ENCODE data around the gene TTC29. TPM values are rescaled to one million over a fixed set of nuclear protein-coding genes. Genes with fewer than 3 reads are reported as not detected.

Gene TTC29
- total and polyA plus RNA-seq, 9 of the 15 experiments (the other 6 are each of a cell fraction or from before 2014, with no cell fraction given): 0.04 TPM; not detected in 8

DNA sequence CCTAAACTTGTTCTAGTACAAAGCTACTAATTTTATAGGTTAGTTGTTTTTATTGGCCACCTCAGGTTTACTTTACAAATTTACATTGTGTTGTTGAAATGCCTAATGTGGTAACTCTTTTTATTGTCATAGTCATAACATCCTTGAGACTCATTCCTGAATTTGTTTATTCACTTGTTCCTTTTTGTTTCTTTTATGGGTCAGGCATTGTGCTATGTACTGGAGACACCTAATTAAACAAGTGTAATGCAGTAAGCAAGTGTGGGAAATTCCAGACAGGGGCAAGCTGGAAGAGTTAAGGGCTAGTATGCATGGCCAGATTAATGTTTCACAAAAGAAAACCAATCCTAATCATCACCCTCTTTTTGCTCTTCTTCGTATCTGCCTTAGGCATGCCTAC, 30.5 kb upstream of the TTC29 start (continued):
- TF ChIP-seq CHD1 (IDR thresholded peaks at IDR 0.05; ENCODE audit: low read length) (no peak), MAFG (tag; conservative IDR thresholded peaks at IDR 0.05) (no peak), PTRF (tag; IDR thresholded peaks at IDR 0.05) (no peak), HMG20B (CRISPR knock-in tag; IDR thresholded peaks at IDR 0.05) (no peak)
- TF ChIP-seq, protein P1, sequence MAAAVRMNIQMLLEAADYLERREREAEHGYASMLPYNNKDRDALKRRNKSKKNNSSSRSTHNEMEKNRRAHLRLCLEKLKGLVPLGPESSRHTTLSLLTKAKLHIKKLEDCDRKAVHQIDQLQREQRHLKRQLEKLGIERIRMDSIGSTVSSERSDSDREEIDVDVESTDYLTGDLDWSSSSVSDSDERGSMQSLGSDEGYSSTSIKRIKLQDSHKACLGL (CRISPR knock-in tag; IDR thresholded peaks at IDR 0.05; ENCODE audit: borderline replicate concordance, poor library complexity, severe bottlenecking): no peak
- TF ChIP-seq, protein P2, sequence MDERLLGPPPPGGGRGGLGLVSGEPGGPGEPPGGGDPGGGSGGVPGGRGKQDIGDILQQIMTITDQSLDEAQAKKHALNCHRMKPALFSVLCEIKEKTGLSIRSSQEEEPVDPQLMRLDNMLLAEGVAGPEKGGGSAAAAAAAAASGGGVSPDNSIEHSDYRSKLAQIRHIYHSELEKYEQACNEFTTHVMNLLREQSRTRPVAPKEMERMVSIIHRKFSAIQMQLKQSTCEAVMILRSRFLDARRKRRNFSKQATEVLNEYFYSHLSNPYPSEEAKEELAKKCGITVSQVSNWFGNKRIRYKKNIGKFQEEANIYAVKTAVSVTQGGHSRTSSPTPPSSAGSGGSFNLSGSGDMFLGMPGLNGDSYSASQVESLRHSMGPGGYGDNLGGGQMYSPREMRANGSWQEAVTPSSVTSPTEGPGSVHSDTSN (CRISPR knock-in tag; IDR thresholded peaks at IDR 0.05; ENCODE audit: low read depth): no peak
- TF ChIP-seq, protein P2 (tag; conservative IDR thresholded peaks at IDR 0.05; ENCODE audit: low read depth): no peak

DNA sequence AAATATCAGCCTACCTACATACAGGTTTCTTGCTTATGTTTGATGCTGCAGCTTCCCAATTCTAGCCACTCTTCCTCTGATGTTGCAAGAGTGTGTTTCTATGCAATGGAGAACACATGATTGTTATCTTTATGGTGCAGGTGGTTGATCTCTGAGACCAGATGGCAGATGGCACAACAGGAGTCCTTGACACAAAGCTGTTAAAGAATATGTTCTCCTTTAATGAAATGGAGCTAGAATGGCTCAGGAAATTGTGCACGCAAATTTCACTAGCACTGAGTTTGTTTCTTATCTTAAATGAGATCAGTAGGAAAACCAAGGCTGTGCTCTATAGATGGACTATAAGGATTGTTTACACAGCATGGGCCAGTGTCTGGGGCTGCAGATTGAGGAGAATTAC, 29.9 kb upstream of the TTC29 start:
- POLR2A ChIA-PET: no interaction called here
- no peaks in the 10 kb centered on the region for H3K9me1 ChIP-seq (ENCODE audit: control insufficient read depth, insufficient read depth, low read length)
- no peak overlapping the region for H3K27ac ChIP-seq (ENCODE audit: extremely low read depth, low read depth, low read length)
- in situ Hi-C loops (cut with MboI): no loop called here
- no peak overlapping the region for H3K9ac ChIP-seq (ENCODE audit: insufficient read depth in 1 of 2, low read depth in 2 of 2, low read length in 2 of 2)
- H2AFZ ChIP-seq (ENCODE audit: low read depth, low read length): no peak overlapping the region
- ATAC-seq (no peak), DNase-seq (ENCODE audit: extremely low read depth in 1 of 4, low spot score in 3 of 4) (peak in 1 of 4 experiments; percentile 1), FAIRE-seq (no peak)
- intact Hi-C loops (cut with micrococcal nuclease): no loop called here
- no TSS peak for BruUV-seq (replicated peaks)
- no peaks in the 10 kb centered on the region for H3K79me2 ChIP-seq (ENCODE audit: control insufficient read depth, insufficient read depth, low read length)
- no peaks in the 10 kb centered on the region for H3K27me3 ChIP-seq (ENCODE audit: control insufficient read depth in 2 of 2, insufficient read depth in 2 of 2, low read length in 2 of 2)
- no peaks in the 10 kb centered on the region for H3K36me3 ChIP-seq (ENCODE audit: control insufficient read depth, insufficient read depth, low read length)
- 0% methylated on average over 1 of the region's 1 CpG for WGBS (ENCODE audit: insufficient coverage, low coverage, missing lambda C conversion rate)
- TF ChIP-seq ARID1B (IDR thresholded peaks at IDR 0.05) (peak; percentile 27; the same call in 1 of the 2 replicates), CEBPB (tag; IDR thresholded peaks at IDR 0.05) (peak; percentile 43), CBFA2T3 (IDR thresholded peaks at IDR 0.05) (0 out of 2 replicates have a peak, but pooled peaks have one; percentile 44), TEAD4 (IDR thresholded peaks at IDR 0.05; ENCODE audit: low read length) (peak; percentile 79), TEAD4 (CRISPR knock-in tag; IDR thresholded peaks at IDR 0.05; ENCODE audit: borderline replicate concordance) (no peak), TAL1 (IDR thresholded peaks at IDR 0.05) (peak; percentile 60)
- TF ChIP-seq, protein P3, sequence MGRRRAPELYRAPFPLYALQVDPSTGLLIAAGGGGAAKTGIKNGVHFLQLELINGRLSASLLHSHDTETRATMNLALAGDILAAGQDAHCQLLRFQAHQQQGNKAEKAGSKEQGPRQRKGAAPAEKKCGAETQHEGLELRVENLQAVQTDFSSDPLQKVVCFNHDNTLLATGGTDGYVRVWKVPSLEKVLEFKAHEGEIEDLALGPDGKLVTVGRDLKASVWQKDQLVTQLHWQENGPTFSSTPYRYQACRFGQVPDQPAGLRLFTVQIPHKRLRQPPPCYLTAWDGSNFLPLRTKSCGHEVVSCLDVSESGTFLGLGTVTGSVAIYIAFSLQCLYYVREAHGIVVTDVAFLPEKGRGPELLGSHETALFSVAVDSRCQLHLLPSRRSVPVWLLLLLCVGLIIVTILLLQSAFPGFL (CRISPR knock-in tag; IDR thresholded peaks at IDR 0.05): no peak
- TF ChIP-seq, protein P4, sequence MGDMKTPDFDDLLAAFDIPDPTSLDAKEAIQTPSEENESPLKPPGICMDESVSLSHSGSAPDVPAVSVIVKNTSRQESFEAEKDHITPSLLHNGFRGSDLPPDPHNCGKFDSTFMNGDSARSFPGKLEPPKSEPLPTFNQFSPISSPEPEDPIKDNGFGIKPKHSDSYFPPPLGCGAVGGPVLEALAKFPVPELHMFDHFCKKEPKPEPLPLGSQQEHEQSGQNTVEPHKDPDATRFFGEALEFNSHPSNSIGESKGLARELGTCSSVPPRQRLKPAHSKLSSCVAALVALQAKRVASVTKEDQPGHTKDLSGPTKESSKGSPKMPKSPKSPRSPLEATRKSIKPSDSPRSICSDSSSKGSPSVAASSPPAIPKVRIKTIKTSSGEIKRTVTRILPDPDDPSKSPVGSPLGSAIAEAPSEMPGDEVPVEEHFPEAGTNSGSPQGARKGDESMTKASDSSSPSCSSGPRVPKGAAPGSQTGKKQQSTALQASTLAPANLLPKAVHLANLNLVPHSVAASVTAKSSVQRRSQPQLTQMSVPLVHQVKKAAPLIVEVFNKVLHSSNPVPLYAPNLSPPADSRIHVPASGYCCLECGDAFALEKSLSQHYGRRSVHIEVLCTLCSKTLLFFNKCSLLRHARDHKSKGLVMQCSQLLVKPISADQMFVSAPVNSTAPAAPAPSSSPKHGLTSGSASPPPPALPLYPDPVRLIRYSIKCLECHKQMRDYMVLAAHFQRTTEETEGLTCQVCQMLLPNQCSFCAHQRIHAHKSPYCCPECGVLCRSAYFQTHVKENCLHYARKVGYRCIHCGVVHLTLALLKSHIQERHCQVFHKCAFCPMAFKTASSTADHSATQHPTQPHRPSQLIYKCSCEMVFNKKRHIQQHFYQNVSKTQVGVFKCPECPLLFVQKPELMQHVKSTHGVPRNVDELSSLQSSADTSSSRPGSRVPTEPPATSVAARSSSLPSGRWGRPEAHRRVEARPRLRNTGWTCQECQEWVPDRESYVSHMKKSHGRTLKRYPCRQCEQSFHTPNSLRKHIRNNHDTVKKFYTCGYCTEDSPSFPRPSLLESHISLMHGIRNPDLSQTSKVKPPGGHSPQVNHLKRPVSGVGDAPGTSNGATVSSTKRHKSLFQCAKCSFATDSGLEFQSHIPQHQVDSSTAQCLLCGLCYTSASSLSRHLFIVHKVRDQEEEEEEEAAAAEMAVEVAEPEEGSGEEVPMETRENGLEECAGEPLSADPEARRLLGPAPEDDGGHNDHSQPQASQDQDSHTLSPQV (IDR thresholded peaks at IDR 0.05): no peak
- no peak overlapping the region for H3K4me3 ChIP-seq
- no peaks in the 10 kb centered on the region for H3K9me3 ChIP-seq (replicated peaks; ENCODE audit: control insufficient read depth, insufficient read depth, low read depth, low read length)
- no peaks in the 10 kb centered on the region for H4K20me1 ChIP-seq (replicated peaks; ENCODE audit: control insufficient read depth, insufficient read depth, low read length)
- H3K4me1 ChIP-seq (replicated peaks in 1 of 2; ENCODE audit: control insufficient read depth in 2 of 2, insufficient read depth in 2 of 2, low read length in 2 of 2): no peaks in the 10 kb centered on the region
- no peak overlapping the region for H3K4me2 ChIP-seq (ENCODE audit: insufficient read depth, low read length)
- CTCF ChIA-PET (ENCODE audit: low intra/inter-chr PET ratio): no interaction called here
